DND-41 (cell line): ENCODE measurements around the gene VIPR1.

ENCODE experiments used
- CTCF ChIP-seq: IDR thresholded peaks from 2 replicates; pipeline ENCODE4 v1.5.1; 2012; ENCODE audit warnings: borderline replicate concordance, low read length, moderate library complexity, mild to moderate bottlenecking; ENCODE audit not compliant: poor library complexity, severe bottlenecking; ENCODE audit errors: extremely low read depth
- EZH2 ChIP-seq: IDR thresholded peaks from 3 replicates; pipeline ENCODE4 v1.6.1; 2012; ENCODE audit warnings: borderline replicate concordance, low read depth, mild to moderate bottlenecking, moderate library complexity, low read length, inconsistent platforms; ENCODE audit not compliant: severe bottlenecking

- no peak for TF ChIP-seq EZH2
- no peak for TF ChIP-seq CTCF
Measured at GRCh38 chr3:42544492-42545283, 42.2 kb downstream of the VIPR1 start.
